ENCODE results near the gene ATF7IP2. TPM values are rescaled to one million over a fixed set of nuclear protein-coding genes. Genes with fewer than 3 reads are reported as not detected.

Gene ATF7IP2
- total and polyA plus RNA-seq, 2 of the 13 experiments (the other 11 are each of a cell fraction or from before 2014, with no cell fraction given) = 117 to 217 TPM

GRCh38 chr16:10385725-10386516 lies at the start of gene ATF7IP2 (continued):
- TF ChIP-seq POGK (CRISPR knock-in tag; conservative IDR thresholded peaks at IDR 0.05) (peak; percentile 100), ZSCAN22 (CRISPR knock-in tag; IDR thresholded peaks at IDR 0.05) (peak; percentile 59; the same call in 1 of the 2 replicates), KMT2B (CRISPR knock-in tag; IDR thresholded peaks at IDR 0.05) (peak; percentile 93), GATAD2A (CRISPR knock-in tag; IDR thresholded peaks at IDR 0.05) (peak; percentile 78), NR2F6 (IDR thresholded peaks at IDR 0.05) (no peak), NR2F6 (CRISPR knock-in tag; IDR thresholded peaks at IDR 0.05) (peak; percentile 85), ZNF224 (CRISPR knock-in tag; IDR thresholded peaks at IDR 0.05) (peak; percentile 98), IKZF1 (IDR thresholded peaks at IDR 0.05) (no peak), RELA (CRISPR knock-in tag; IDR thresholded peaks at IDR 0.05) (peak; percentile 94; the same call in 1 of the 2 replicates), ZNF775 (CRISPR knock-in tag; IDR thresholded peaks at IDR 0.05; ENCODE audit: borderline replicate concordance) (no peak), RNF219 (CRISPR knock-in tag; IDR thresholded peaks at IDR 0.05) (no peak), FIP1L1 (IDR thresholded peaks at IDR 0.05; ENCODE audit: borderline replicate concordance, insufficient read depth, low read depth, low read length) (peak; percentile 49; the same call in 1 of the 2 replicates), ZNF761 (CRISPR knock-in tag; conservative IDR thresholded peaks at IDR 0.05) (peak; percentile 89), ZNF142 (CRISPR knock-in tag; IDR thresholded peaks at IDR 0.05) (peak; percentile 97), DDIT3 (CRISPR knock-in tag; IDR thresholded peaks at IDR 0.05) (peak; percentile 57; the same call in 1 of the 2 replicates), ZNF335 (CRISPR knock-in tag; IDR thresholded peaks at IDR 0.05) (peak; percentile 96), ZNF24 (IDR thresholded peaks at IDR 0.05) (no peak; the same call in 1 of the 2 replicates), ONECUT2 (CRISPR knock-in tag; IDR thresholded peaks at IDR 0.05) (peak; percentile 52; the same call in 1 of the 2 replicates), ZNF781 (CRISPR knock-in tag; IDR thresholded peaks at IDR 0.05; ENCODE audit: borderline replicate concordance, not compliant biosample characterization) (peak; percentile 87), SAP130 (CRISPR knock-in tag; IDR thresholded peaks at IDR 0.05; ENCODE audit: low read depth) (peak; percentile 98), ZBTB42 (CRISPR knock-in tag; IDR thresholded peaks at IDR 0.05) (peak; percentile 97)
